HG03066 (cell line): ENCODE measurements around the gene TRAK2.
A peak's percentile ranks its signal among the peaks of the same experiment; 100 is the strongest.
"Not testable (repeated sequence)": the region's sequence is repeated elsewhere in the genome, so short reads cannot be mapped to it uniquely, and the experiment has no call there.

Experiments used
- ATAC-seq: cut with Tn5 transposase; IDR thresholded peaks from one replicate; pipeline ENCODE4 v1.9.1; 2021; ENCODE audit warnings: low read depth; ENCODE audit not compliant: unreplicated experiment

TRAK2 gene

DNA sequence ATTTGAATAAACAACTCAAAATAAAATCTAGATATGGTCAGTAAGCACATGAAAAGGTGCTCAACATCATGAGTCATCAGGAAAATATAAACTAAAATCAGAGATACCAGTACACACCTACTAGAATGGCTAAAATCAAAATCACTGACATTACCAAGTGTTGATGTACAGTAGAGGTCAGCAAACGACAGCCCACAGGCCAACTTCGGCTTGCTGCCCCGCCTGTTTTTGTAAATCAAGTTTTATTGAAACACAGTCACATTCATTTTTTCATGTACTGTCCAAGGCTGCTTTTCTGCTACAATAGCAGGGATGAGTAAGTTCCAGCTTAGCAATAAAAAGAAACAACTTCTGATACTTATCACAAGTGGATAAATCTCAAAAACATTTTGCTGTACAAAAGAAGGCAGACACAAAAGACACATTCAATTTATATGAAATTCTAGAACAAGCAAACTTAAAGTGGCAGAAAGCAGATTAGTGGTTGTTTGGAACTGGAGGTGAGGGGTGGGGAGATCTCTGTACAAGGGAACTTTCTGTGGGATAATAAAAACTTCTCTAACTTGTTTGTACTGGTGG is 32.1 kb downstream of the TRAK2 start:
- ATAC-seq = no peak

DNA sequence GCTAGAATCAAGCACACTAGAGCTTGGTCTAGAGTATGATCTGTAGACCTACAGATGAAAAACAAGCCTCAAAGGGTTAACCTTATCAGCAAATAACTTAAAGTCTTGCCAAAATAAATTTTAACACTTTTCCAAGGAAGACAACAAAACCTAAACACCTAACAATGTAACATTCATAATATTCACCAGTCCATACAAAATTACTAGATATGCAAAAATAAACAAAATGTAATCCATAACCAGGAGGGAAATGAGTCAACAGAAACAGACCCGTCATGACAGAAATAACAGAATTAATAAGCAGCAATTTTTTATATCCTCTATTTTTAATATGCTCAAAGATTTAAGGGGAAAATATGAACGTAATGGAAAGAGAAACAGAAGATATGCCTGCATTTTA is 36.1 kb downstream of the TRAK2 start:
- no peak for ATAC-seq

DNA sequence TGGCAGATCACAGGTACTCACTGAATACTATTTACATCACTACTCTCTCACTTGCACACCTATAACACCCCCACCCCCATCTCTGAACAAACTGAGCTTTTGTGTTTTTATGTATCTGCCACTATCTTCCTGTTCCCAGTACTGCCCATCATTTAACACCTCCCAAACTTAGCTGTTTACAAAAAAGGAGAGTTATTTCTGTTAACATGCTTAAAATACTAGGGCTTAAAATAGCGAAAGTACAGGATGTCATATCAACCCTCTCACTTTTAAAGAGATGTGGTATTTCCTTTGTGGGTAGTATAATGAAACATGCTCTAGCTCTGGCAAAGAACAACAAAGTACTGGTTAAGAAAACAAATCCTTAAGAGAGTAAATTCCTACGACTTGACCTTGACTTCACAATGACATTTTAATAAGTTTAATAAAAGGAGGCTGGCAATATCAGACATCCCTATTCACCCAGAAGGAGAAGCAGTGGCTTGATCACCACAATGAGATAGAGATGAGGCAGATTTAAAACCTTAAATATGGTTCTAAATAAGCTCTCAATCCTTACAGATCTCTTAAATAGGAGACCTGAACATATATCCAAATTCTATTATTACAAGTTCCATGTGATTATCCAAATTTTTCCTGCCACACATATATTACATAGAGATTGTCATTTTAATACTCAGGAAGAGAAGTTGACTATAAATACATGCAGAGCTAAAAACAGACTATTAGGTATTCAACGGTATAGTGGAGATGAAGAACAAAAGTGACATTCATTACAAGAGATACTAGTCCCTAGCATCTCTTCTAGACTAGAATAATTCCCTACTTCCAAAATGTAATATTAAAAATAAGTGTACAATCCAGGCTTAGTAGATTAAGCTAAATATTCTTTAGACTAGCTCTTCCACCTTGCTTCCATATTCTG is 36.9 kb downstream of the TRAK2 start:
- ATAC-seq = peak; percentile 83

DNA sequence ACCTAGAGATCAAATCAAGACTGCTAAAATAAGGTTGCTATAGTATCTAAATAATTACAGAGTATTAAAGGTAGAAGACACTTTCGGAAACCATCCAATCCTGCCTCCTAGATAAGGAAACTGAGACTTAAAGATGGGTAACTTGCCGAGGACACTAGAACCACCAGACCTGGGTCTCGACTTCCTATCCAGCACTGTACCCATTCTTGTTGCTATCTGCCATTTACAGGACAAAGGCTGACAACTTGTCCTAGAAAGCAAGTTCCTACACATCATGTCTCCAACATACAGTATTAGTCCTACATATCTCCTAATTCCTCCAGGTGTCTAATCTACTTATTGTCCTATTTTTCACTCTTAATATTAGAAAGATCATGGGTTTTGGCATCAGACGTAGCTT is 37.7 kb downstream of the TRAK2 start:
- ATAC-seq = peak; percentile 11

DNA sequence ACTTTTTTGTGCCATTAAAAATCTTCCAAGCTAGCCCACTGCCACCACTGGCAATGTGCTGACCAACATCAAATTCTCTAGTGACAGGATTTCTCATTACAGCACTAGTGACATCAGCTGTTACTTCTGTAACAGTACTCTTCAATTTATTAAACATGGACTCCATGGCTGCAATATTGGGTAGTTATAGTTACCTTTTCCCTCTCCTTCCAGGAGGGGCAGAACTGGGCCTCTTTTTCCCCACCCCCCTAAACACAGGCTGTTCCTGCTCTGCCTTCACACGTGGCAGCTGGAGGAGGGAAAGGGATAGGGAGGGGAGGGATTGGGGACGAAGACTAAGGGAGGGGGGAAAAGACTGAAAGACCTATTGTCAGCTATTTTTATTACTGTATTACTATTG is 38.1 kb downstream of the TRAK2 start:
- no peak for ATAC-seq

DNA sequence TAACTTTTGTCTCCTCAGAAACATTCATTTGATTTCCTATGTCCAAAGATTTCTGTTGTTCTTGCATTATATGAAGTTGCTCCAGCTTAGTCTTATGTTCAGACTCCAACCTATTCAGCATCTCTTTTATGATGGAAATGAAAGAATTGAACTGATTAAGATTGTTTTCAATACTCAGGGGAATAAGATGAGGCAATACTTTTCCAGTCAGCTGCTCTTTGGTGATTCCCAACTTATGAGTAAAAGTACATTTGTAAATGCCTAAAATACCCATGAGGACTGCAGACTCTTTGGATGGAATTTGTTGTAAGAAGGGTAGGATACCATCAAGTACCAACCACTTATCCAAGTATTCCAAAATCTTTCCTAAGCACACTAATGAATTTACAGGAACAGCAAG is 39.8 kb downstream of the TRAK2 start:
- no peak for ATAC-seq

DNA sequence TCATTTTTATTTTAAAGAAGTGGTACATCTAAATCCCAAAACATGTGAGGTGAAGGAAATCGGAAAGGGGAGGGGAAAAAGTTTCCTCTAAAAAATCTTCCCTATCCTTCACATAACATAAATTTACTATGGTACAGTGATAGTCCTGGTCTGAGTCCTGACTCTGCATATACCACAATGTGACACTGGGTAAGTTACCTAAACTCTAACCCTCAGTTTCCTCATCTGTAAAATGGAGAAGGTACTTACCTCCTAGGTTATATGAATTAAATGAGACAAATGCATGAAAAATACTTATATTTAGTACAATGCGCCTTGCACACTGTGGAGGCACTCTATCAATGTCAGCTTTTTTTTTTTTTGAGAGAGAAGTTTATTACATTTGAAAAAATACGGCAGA is 42.3 kb downstream of the TRAK2 start:
- no peak for ATAC-seq

DNA sequence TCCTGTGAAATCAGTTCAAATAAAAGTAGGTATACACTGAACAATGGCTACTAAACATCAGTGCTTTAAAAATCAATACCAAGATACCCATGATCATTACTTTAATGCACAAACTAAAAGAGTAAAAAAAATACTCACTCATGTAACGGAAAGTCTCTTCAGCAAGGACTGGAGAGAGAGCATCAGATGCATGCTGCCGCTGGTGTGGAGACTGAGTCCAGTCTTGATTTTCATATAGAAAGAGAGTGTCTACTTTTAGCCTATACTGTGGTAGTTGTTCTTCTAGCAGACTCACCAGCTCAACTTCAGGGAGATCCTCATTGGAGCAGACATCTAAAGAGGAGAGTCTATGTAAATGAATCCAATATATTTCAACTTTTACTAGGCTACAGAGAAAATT is 44.0 kb downstream of the TRAK2 start:
- no peak for ATAC-seq

DNA sequence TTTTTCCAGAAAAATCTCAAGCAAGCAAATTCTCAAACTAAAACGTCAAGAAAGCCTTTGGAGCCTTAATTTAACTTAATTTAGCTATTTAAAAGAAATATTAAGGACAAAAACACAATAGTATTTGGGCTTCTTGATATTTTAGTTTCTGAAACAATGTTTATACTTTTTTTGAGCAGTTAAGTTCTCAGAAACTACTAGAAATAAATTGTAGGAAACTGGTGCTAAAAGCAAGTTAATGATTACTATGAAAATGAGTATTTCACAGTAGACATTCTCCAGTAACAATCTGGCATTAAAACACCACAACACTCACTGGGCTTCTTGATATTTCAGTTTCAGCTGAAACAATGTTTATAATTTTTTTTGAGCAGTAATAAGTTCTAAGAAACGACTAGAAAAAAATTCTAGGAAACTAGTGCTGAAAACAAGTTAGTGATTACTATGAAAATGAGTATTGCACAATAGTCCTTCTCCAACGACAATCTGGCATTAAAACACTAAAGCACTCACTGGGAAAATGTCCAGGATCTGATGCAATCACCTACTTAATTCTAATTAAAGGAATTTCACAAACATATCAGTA is 45.1 kb downstream of the TRAK2 start:
- no peak for ATAC-seq

DNA sequence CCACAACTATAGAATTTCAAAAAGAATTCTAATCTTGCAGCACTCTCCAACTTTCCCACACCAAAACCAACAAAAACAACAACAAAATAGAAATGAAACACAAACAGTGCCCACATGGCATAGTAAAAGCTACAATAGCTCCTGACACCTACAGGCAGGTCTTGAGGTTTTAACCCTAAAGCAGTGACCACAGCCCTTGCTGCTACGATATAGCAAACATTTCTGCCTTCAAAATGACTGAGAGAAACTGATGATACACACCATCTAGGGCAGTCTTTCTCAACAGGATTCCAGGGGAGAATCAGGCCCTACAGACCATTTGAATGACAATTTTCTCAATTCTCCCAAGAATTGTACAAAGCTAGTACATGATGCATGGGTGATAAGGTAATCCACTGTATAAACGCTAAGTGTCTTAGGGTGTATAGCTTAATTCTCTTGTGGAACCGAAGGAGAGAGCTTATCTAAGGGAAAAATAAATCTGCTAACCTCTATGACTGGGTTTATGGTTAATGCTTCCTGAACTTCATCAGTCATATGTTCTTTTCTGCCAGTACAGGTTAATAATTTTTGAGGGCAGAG is 46.5 kb downstream of the TRAK2 start:
- ATAC-seq = no peak

DNA sequence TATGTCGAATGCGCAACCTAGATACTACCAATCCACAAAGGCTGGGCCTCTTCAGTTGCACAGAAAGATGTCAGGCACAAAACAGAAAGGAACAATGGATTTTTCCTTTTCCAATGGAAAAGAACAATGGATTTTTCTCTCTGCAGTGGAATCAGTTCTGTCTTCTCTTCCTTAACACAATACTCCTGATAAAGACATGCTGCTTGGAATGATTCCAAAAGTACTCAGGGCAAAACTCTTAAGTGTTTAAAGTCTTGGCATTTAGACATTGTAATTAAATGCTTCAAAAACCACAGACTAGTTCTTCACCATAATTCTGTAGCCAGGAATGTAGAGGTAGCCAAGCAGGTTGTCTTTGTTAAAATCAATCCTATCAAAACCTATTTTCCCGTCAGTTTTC is 47.4 kb downstream of the TRAK2 start:
- no peak for ATAC-seq

DNA sequence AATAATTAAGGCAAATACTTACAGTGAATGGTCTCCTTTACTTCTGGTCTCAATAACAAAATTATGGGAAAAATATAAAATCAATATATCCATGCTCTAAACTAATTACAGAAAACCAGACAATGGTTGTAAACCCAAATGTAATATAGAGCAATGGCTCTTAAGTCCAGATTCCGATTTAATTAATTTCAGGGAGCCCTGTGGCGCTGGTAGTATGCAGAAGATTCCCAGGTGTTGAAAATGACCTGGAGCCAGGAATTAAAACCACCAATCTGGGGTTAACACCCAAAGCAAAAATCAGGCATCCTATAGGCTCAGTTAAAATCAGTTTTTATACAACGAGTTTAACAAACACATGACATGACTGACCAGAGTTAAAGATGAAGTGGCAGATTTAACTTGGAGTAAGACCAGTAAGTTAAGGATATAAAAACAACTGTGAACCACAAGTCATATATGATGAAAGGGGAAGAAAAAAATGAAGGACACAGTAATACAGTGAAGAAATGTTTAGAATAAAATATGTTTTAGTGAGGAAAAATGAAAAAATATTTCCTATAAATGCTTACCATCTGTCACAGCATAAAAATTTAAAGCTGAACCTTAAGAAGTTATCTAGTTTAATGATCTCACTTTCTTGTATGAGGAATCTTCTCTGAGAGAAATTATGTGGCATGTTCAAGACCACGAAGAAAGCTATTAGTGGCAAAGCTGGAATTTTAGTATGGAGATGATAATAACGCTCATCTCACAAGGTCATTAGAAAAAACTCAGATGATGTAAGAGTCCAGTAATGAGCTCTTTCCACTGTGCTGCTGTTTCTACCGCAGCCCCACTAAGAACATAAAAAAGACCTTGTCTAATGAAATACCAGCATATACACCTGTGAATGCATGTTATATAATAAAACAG is 48.4 kb downstream of the TRAK2 start:
- ATAC-seq = no peak

DNA sequence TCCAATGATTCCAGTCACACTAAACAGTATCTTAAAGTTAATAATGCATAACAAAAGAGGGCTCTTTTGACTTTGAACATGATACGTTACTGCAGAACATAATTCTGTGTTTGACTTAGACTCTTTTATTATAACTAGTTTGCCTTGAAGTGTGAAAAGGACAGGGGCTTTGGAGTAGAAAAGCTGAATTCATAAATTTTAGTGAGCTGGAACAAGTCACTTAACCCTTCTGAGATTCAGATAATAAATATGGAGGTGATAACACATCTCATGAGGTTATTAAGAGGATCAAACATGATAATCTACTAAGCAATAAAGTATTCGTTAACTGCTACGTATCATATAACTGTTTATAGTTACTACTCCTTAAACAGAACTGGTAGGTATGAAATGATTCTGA is 49.4 kb downstream of the TRAK2 start:
- no peak for ATAC-seq

DNA sequence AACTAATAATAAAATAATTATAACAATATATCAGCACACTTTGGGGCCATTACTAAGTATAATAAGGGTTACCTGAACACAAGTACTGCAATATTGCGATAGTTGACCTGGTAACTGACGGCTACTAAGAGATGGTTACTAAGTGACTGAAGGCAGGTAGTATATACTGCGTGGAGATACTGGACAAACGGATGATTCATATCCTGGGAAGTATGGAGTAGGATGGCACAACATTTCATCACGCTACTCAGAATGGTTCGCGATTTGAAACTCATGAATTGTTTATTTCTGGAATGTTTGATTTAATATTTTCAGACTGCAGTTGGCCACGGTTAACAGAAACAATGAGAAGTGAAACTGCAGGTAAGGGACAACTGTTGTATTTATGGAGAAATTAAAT is 54.7 kb downstream of the TRAK2 start:
- ATAC-seq = no peak

DNA sequence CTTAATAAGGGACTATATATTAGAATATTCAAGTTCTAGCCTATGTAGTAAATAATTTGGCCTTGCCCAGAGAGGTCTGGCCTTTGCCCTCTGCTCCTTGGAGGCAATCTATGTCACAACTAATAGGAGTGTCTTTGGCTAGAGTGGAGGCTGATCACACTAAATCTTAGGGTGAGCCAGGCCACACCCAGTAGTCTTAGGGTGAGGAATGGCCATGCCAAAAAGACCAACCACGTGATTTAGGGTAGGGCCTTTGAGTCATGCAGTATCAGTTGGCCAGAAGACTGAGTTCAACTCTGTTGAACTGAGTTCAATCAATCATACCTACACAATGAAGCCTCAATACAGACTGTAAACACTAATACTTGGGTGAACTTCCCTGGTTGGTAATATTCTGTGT is 68.1 kb downstream of the TRAK2 start:
- ATAC-seq = no peak

DNA sequence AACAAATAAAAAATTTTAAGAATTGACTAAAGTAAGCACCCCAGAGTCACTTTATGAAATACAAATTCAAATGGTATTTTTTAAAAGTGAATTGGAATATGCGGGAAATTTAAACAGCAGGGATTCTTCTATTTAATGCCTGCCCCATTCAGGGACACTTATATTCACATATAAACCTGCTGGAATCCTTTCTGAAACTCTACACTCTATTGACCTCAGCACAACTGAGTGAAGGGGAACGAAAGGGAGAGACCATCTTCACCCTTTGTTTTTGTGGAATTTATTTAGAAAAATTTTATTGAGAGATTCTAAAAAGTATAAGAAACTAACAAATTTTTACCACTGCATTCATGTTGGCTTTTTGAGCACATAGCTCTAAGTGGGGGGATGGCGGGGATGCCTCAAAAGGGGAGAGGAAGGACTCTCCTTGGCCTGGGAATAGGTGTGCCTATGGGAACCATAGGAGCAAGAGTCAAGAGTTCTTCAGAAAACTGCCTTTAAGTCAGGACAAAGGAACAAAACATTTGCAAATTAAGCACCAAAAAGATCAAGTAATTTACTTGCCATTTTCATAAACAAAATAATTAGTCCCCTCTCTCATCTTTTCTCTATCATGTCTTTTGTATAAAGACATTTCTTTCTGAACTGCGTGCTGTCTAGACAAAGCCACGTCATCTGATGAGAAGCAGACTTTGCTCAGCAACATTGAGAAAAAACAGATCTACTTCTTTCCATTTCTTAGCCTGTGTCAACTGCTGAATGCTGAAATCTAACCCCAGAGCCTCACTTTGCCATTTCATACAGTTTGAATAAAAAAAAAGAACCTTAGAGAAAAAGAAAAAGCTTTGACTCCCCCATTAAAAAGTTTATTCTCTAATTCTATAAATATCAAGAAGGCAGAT is 72.5 kb downstream of the TRAK2 start:
- no peak for ATAC-seq

DNA sequence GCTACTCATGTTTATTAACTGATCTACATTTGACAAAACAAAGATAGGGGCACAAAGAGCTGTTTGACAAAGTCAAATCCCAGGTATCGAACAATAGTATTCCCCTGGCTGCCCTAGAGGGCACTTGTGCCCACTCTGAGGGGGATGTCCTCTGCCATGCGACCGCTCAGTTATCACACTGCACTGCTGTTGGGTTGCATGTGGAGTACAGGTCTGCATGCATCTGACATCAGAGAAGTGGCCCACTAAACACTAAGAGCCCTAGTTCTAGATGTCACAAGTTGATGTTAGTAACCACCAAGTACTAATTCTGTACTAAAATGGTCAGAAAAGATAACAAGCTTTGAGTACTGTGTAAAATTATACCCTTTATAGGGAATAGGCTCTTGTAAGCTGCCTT is 74.0 kb downstream of the TRAK2 start:
- ATAC-seq = no peak

DNA sequence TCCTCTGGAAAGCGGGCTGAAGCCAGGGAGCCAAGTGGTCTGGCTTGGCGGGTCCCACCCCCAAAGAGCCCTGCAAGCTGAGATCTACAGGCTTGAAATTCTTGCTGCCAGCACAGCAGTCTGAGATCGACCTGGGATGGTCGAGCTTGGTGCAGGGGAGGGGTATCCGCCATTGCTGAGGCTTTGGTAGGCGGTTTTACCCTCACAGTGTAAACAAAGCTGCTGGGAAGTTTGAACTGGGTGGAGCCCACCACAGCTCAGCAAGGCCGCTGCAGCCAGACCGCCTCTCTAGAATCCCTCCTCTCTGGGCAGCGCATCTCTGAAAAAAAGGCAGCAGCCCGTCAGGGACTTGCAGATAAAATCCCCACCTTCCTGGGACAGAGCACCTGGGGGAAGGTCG is 81.5 kb downstream of the TRAK2 start:
- no peak for ATAC-seq

DNA sequence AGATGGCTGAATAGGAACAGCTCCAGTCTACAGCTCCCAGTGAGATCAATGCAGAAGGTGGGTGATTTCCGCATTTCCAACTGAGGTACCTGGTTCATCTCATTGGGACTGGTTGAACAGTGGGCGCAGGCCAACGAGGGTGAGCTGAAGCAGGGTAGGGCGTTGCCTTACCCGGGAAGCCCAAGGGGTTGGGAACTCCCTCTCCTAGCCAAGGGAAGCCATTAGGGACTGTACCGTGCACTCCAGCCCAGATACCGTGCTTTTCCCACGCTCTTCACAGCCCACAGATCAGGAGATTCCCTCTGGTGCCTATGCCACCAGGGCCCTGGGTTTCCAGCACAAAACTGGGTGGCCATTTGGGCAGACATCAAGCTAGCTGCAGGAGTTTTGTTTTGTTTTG is 81.9 kb downstream of the TRAK2 start:
- not testable (repeated sequence) for ATAC-seq

DNA sequence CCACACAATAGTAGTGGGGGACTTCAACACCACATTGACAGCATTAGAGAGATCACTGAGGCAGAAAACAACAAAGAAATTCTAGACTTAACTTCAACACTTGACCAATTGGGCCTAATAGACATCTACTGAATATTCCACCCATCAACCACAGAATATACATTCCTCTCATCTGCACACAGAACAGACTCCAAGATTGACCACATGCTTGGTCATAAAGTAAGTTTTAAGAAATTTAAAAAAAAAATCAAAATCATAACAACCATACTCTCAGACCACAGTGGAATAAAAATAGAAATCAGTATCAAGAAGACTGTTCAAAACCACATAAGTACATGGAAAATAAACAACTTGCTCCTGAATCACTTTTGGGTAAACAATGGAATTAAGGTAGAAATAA is 85.1 kb downstream of the TRAK2 start:
- ATAC-seq = no peak
